ENCODE measurements around the gene GNG12. TPM values are rescaled to one million over a fixed set of nuclear protein-coding genes. Genes with fewer than 3 reads are reported as not detected.

GNG12 gene
- total and polyA plus RNA-seq, 9 of the 15 experiments (the other 6 are each of a cell fraction or from before 2014, with no cell fraction given): 2.6 to 6.0 (median 4.1) TPM

GRCh38 chr1:67874501-67875111, 41.3 kb upstream of the GNG12 start (continued):
- TF ChIP-seq, protein P1, sequence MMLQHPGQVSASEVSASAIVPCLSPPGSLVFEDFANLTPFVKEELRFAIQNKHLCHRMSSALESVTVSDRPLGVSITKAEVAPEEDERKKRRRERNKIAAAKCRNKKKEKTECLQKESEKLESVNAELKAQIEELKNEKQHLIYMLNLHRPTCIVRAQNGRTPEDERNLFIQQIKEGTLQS (IDR thresholded peaks at IDR 0.05): peak; percentile 67
- TF ChIP-seq, protein P1 (CRISPR knock-in tag; conservative IDR thresholded peaks at IDR 0.05): no peak
- TF ChIP-seq ID3 (CRISPR knock-in tag; IDR thresholded peaks at IDR 0.05) (no peak), ID3 (tag; IDR thresholded peaks at IDR 0.05) (no peak), RCOR1 (IDR thresholded peaks at IDR 0.05; ENCODE audit: borderline replicate concordance in 1 of 2, low read depth in 2 of 2, low read length in 2 of 2) (0 out of 4 replicates have a peak, but pooled peaks of 1 of the 2 experiments have one; percentile 20), NFE2L1 (tag; IDR thresholded peaks at IDR 0.05; ENCODE audit: borderline replicate concordance, low read depth) (no peak), OTX1 (CRISPR knock-in tag; IDR thresholded peaks at IDR 0.05) (no peak), RFX7 (CRISPR knock-in tag; IDR thresholded peaks at IDR 0.05) (no peak), HOXB6 (CRISPR knock-in tag; IDR thresholded peaks at IDR 0.05; ENCODE audit: borderline replicate concordance) (no peak), NFIX (CRISPR knock-in tag; IDR thresholded peaks at IDR 0.05; ENCODE audit: low read depth) (no peak), TFE3 (CRISPR knock-in tag; IDR thresholded peaks at IDR 0.05) (peak; percentile 69), ARID2 (IDR thresholded peaks at IDR 0.05) (no peak), SMAD3 (CRISPR knock-in tag; conservative IDR thresholded peaks at IDR 0.05) (no peak), ESRRA (IDR thresholded peaks at IDR 0.05; ENCODE audit: borderline replicate concordance, low read depth) (no peak), ZNF12 (CRISPR knock-in tag; IDR thresholded peaks at IDR 0.05) (no peak), FOXJ2 (tag; IDR thresholded peaks at IDR 0.05) (no peak), MLX (CRISPR knock-in tag; conservative IDR thresholded peaks at IDR 0.05) (no peak), ZNF707 (CRISPR knock-in tag; conservative IDR thresholded peaks at IDR 0.05) (no peak), ETV5 (CRISPR knock-in tag; IDR thresholded peaks at IDR 0.05; ENCODE audit: low read depth) (no peak), MAFG (tag; conservative IDR thresholded peaks at IDR 0.05) (peak; percentile 34)

Data from K562 (cell line).